ENCODE data around the gene RAB3C. TPM values are rescaled to one million over a fixed set of nuclear protein-coding genes. Genes with fewer than 3 reads are reported as not detected.

RAB3C gene
- total RNA-seq, 1 donor from 2014 or later: not detected

DNA sequence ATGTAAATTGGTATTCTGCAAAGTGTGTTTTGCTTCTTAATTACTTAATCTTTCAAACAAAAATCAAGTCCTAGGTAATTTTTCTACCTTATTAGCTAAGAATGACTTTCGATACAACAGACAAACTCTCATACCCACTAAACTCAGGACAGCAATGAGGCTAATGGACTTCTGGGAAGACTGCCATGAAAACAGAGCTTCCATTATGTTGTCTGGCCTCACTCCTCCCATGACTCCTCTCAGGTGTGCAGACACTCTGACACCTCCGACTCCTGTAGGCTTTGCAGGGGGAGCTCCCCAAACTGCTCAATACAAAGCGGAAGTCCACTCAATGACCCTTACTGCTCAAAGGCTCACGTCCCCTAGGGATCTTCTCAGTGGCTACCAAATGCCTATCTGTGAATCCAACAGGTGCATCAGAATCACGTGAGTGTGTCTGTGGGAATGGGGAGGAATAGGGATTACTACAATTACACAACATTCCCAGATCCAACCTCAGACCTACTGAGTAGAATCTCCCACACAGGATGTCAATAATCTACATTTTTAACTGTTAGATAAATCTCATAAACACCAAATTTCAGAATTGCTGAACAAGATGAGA lies 289.9 kb downstream of the RAB3C start:
- intact Hi-C loops (cut with micrococcal nuclease): loop anchor here (5.0 kb wide), 1 partner anchor 510 kb away; no protein-coding TSS in a partner anchor

DNA sequence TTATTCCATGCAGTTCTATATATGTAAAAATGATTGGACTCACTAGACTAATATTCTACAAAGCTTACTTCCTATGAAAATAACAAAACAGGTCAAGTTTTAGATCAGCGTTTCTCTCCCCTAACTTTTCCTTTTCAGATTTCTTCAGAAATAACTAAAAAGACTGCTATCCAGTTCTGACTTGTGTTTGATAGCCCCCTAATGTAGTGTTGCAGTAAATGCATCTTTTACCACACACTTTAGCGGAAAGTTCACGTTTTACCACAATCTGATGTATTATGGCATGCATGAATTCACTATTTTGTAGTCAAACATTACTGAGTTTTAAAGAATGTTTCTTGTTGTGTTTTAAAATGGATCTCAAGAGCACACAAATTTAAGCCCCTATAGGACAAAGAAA lies 292.7 kb downstream of the RAB3C start:
- intact Hi-C loops (cut with micrococcal nuclease): no loop called here

DNA sequence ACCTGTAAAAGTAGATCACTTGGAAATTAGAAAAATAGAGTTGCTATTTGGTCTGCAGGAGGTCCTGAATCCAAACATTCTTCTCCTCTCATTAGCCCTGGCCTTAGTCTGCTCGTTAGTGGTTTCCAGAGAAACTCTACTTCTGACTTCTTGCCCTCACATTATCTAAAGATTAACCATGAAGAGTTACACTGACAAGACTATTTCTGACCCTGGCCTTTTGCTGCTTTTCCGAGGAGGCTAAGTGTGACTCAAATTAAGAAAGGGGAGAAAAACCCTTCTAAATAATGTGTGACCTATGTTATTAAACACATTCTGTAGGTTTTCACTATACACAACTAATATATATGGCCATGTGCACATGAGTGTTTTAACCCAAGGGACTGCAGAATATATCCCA lies 302.4 kb downstream of the RAB3C start:
- intact Hi-C loops (cut with micrococcal nuclease): loop anchor here (5.0 kb wide), 3 partner anchors 92 to 907 kb away; no protein-coding TSS in a partner anchor

DNA sequence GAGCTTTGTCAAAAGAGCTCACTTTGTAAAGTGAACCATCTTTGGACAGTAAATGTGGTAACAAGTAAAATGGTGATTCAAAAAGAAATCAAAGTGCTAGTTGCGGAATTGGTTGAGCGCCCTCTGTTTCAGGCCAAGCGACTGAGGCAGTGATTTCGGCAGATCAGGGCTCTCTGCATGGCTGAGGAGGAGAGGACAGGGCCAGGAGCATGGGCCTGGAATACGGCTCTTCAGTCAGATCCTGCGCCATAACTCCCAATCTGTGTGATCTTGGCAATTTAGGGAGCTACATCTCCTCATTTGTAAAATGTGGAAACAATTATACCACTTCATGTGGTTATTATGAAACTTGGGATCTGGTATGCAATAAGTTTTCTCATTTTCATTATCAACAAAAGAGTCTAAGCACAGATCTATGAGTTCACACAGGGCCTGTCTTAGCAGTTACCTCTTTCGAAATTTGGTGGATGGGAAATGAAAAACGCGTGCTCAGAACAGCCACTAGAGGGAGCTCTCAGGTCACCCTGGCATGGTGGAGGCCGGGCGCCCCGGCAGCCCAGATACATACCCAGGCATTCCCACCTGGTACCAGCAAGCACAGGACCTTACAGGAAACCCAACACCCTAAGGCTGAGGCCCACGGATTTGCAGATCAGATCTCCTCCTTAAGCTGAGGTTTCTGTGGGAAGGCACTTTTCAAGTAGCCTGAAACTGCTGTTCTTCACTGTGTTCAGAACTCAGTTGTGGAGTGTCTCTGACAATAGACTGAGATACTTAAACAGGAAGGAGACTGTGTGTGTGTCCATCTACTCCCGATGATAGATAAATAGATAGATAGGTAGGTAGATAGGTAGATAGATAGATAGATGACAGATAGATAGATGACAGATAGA lies 303.7 kb downstream of the RAB3C start:
- intact Hi-C loops (cut with micrococcal nuclease): loop anchor here (1.0 to 5.0 kb wide), 7 partner anchors 91 to 906 kb away; no protein-coding TSS in a partner anchor

DNA sequence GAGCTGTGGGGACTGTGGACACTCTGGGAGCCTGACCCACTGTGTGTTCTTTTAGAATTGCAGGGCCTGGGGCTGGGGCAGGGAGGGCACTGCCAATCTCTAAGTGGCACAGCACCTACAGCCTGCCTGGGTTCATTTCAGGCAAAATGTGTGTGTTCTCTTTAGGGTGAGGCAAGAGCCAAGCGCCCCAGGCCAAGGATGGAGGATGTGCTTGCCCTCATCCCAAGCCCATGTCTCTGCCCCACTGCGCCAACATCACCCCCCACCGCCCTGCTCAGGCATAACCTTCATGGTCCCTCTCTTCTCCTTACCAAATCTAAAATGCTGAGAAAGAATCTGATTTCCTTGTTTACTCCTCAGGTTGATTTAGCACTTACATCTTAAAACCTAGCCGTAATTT lies 304.4 kb downstream of the RAB3C start:
- intact Hi-C loops (cut with micrococcal nuclease): loop anchor here (2.0 to 5.0 kb wide), 5 partner anchors 90 to 905 kb away; no protein-coding TSS in a partner anchor

DNA sequence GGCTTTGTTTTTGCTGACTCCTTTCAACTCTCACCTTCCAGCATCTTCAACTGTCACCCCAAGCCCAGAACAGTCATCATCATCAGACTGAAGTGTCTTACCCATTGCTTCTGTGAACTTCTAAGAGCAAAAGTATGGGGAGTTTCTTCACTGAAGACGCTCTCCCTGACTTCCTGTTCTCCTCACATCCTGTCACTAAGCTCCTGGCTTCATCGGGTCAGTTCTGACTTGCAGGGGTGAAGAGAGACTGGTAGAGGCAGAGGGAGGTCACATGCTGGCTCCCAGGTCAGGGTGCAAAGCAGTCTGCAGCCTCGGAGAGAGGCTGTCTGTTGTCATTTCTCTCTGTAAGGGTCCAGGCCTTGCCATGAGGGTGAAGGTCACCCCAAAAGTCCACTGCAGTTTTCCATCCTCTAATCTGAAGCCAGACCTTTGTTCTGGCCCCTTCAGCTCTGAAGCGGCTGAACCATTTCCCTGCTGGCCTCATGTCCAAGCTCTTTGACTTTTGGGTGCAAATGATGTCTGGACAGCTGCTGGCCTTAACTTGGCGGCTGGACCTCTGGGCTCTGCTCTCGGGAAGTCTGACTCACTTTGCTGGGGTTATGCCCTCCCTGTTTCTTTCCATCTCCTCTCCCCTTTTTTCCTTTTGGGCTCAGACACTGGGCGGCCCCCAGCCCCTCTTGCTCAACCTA lies 305.0 kb downstream of the RAB3C start:
- intact Hi-C loops (cut with micrococcal nuclease): loop anchor here (2.0 to 5.0 kb wide), 5 partner anchors 89 to 904 kb away; no protein-coding TSS in a partner anchor

DNA sequence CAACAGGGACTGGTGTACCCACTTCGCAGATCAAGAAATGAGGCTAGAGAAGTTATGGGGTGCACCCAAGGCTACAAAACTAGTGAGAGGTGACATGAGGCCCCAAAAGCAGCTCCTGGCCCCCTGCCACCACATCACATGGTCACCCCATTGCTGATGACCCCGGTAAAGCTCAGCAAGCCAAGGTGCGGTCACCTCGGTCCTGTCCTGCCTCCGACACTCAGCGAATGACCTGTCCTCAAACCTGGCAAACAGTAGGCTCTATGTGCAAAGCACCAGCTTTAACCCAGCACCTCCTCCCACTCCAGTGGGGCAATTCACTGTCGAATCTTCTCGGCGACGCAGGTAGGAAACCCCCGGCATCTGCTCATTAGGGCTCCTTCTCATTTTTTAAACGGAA lies 307.4 kb downstream of the RAB3C start:
- intact Hi-C loops (cut with micrococcal nuclease): loop anchor here (2.0 kb wide), 1 partner anchor 149 kb away; no protein-coding TSS in a partner anchor

DNA sequence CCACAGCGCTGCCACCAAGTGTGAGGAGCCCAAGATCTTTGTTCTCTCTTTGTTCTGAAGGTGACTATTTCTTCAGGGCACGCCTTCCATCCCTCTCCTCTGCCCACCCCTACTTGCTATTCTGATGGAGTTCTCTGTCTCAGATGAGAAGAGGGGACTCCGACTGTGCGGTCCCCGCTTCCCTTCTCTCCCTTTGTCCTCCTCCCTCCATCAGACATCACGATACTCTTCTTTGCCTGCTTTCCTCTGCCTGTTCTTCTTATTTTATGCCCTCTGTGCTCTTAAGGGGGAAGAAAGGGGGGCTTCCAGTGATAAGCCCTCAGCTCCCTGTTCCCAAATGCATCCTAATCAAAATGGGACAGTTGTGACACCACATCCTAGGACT lies 307.8 kb downstream of the RAB3C start:
- intact Hi-C loops (cut with micrococcal nuclease): loop anchor here (1.0 to 2.0 kb wide), 2 partner anchors 148 to 284 kb away; no protein-coding TSS in a partner anchor

DNA sequence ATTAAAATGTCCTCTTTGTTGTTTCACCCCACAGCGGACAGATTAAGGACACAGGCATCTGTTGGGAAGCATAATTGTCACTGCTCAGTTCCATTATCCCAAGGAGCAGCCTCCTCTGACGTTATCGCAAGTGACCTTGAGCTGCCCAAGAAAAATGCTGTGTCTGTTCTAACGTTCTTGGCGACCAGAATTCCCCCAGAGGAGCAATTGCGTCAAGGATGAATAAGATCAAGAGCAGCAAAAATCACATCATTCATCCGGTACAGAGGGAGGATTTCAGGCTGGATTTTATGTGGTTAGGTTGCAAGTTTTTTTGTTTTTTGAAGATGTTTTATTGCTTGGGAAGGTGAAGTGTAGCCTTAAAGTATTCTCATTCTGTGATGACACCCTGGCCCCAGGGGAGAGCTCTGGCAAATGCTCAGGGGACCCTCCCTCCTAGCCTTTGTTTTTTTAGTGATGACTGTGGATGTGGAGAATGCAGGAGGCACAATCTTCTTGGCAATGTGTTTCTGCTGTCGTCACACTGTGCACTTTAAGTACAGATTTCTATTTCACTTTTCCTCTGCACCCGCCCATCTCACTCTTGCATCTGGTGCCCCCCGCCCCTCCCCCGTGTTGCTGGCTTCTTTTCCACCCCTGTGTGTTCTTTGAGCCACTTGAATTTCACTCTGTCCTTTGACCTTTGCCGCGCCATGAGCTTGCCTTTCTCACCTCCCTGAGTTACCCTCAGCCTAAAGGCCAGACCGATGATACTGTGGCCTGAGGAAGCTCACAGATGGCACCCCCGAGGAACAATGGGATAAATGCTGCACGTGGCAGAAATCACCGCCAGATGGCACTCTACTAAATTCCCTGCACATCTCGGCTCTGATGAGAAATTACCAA lies 308.5 kb downstream of the RAB3C start:
- intact Hi-C loops (cut with micrococcal nuclease): loop anchor here (1.0 to 2.0 kb wide), 2 partner anchors 147 to 283 kb away; no protein-coding TSS in a partner anchor

DNA sequence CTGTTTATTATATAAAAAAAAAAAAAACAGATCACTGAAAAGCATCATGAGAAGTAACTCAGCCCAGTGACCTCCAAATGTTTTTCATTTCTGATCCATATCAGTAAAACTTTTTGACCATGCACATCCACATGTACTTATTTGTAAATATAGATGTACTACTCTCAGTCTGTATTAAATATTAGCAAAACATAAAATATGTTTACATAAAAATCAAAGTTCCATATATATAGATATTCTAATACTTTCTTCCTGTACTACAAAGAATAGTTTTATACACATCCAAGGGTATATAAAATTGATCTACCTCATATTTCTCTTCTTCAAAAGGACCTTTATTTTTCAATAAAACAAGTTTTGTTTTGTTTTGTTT lies 309.1 kb downstream of the RAB3C start:
- intact Hi-C loops (cut with micrococcal nuclease): loop anchor here (1.0 to 2.0 kb wide), 2 partner anchors 147 to 282 kb away; no protein-coding TSS in a partner anchor

DNA sequence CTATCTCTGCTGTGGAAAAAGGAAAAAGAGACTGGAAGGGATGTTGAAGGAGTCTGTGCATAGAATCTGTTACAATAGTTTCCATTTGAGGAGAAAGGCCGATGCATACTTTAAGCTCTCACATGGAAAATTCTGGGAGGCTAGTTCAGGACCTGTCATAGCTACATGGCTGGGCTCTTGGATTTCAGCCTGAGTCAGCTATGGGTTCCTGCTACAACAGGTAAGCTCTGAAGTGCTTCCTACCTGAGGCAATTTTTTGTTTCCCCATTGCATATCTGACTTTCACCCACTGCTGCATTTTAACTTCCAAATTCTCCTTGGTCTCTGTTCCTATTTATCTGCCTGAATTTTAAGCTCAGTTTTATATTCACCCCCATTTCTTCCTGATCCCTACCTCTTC lies 310.7 kb downstream of the RAB3C start:
- intact Hi-C loops (cut with micrococcal nuclease): no loop called here

DNA sequence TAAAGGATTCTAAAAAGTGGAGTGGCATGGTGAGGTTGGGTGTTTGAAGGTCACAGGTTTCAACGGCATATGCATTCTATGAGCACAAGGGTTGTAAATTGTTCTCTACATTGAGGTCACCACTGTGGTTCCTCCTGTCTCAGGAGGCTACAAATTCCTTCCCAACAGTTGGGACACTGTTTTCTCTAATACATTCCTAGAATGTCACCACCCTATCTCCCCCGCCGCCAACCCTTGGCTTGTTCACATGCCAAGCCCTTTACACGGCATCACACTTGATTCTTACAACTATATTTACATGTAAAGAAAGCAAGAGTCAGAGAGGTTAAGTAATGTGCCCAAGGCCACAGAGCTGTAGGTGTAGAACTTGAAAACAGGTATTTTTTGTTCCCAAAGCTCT lies 315.1 kb downstream of the RAB3C start:
- intact Hi-C loops (cut with micrococcal nuclease): no loop called here

DNA sequence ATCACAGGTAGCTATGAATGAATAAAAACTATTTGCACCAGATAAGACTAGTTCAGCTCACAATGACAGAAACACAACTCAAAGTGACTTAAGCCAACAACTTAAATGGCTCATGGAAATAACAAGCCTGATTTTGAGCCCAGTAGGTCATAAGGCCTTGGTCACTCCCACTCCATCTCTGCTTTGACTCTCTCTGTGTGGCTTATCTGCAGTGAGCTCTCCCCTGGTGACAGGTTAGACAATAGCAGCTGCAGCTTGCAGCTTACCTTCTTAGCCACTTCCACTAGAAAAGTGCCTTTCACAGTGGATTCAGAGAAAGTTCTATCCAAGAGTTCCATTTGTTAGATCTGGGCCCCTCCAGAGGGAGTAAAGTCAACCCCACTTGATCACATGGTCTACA lies 315.7 kb downstream of the RAB3C start:
- intact Hi-C loops (cut with micrococcal nuclease): no loop called here

DNA sequence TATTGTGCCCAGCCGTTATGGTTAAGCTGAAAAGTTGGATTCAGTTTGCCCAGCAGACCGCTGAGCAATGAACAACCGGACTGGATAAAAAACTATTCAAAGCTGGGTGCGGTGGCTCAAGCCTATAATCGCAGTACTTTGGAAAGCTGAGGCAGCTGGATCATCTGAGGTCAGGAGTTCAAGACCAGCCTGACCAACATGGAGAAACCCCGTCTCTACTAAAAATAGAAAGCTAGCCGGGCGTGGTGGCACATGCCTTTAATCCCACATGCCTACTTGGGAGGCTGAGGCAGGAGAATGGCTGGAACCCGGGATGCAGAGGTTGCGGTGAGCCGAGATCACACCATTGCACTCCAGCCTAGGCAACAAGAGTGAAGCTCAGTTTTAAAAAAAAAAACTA lies 318.4 kb downstream of the RAB3C start:
- intact Hi-C loops (cut with micrococcal nuclease): no loop called here

DNA sequence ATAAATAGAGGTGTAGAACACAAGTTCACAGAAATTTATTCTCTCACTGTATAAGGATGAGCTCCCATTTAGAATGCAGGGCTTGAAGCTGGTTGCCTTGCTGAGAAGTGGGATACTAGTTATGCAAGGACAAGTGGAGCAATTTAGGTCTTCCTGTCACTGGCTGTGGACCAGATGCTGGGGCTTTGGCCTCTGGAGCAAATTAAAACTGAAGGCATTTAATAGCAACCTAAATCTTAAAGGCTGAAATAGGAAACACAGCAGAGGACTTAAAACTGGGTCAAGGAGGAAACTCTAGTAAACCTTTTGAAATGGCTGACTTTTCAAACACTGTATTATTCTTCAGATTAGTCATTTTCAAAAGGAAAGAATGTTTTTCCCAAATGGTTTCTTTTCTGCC lies 319.4 kb downstream of the RAB3C start:
- intact Hi-C loops (cut with micrococcal nuclease): no loop called here

DNA sequence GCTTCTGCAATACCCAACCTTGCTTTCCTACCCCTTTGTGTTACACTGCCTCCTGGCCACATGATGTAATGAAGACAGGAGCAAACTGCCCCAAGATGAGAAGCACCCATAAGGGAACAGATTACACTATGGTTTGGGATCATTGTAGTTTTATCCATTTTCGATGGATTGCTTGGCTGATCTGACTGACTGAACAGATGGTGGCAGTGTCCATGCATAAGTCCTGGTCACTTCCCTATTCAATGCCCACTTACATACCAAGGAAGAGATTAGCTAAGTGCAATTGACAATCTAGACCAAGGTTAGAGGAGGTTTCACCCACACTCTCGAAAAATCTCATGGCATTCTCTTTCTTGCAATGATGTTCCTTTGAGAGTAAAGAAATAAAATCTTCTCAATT lies 319.9 kb downstream of the RAB3C start:
- intact Hi-C loops (cut with micrococcal nuclease): no loop called here

DNA sequence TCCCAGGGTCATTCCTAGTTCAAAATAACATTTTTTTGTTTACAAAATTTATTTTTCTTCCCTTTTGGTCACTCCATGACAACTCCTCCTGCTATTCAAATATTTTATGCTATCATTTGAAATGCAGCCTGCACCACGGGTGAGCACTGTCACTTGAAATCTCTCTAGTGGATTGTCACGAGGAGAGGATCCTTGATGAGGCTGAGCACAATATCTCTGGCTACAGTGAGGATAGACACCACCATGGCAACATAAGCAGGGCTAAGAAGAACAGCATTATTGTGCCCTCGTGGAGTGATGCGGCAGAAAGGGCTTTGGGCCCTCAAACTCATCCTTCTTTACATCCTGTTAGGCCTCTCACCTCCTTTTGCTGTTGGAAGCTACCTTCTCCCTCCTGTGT lies 321.9 kb downstream of the RAB3C start:
- intact Hi-C loops (cut with micrococcal nuclease): no loop called here

DNA sequence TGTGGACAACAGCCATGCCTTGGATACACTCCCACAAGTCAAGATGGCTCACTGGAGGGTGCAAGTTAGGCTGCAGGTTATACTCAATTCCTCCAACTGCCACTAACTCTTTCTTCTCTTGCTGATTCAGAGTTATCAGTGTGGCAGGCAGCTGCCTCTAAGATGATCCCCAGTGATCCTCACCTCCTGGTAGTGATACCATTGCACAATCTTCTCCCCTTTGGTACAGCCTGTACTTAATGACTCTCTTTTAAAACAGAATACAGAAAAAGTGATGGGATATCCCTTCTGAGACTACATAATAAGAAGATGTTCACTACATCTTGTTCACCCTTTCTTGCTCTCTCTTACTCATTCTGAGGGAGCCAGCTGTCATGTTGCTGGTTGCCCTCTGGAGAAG lies 323.1 kb downstream of the RAB3C start:
- intact Hi-C loops (cut with micrococcal nuclease): no loop called here
